ENCODE measurements around the gene DUS3L.
"Not testable (repeated sequence)": the region's sequence is repeated elsewhere in the genome, so short reads cannot be mapped to it uniquely, and the experiment has no call there.

DUS3L gene

GRCh38 chr19:5772416-5772815 is 18.5 kb downstream of the DUS3L start:
- no peak for DNase-seq (ENCODE audit: low read depth, low spot score)

- no peak for DNase-seq (ENCODE audit: low read depth, low spot score)
Observed at GRCh38 chr19:5767949-5768348, 23.0 kb downstream of the DUS3L start.

- DNase-seq (ENCODE audit: low read depth, low spot score): no peak
Observed at GRCh38 chr19:5765220-5765619, 25.7 kb downstream of the DUS3L start.

DNA sequence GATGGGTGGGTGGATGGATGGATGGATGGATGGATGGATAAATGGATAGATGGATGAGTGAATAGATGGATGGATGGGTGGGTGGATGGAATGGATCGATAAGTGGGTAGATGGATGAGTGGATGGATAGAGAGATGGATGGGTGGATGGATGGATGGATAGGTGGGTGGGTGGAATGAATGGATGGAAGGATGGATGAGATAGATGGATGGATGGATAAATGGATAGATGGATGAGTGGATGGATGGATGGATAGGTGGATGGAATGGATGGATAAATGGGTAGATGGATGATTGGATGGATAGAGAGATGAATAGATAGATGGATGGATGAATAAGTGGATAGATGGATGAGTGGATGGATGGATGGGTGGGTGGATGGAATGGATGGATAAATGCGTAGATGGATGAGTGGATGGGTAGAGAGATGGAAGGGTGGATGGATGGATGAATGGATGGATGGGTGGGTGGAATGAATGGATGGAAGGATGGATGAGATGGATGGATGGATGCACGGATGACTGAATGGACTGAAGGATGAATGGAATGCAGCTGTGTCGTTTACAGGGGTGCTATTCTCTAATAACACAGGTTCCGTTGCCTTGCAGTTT is 28.2 kb downstream of the DUS3L start:
- DNase-seq (ENCODE audit: low read depth, low spot score): no peak

- no peak for DNase-seq (ENCODE audit: low read depth, low spot score)
Observed at GRCh38 chr19:5753743-5754142, 37.2 kb downstream of the DUS3L start.

GRCh38 chr19:5751709-5752108 is 39.3 kb downstream of the DUS3L start:
- no peak for DNase-seq (ENCODE audit: low read depth, low spot score)

DNA sequence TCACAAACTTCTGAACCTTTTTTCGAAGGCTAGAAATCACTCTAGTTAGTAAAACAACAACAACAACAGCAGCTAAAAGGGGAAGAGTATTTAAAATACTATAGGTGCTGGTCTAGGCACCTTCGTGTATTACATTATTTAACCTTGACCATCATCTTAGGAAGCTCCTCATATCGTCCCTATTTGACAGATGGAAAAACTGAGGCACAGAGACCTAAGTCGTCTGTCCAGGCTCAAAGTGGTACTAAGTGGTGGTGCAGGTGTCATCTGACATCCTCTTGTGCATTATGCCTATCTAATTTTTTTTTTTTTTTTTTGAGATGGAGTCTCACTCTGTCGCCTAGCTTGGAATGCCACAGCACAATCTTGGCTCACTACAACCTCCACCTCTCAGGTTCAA is 41.5 kb downstream of the DUS3L start:
- no peak for DNase-seq (ENCODE audit: low read depth, low spot score)

DNA sequence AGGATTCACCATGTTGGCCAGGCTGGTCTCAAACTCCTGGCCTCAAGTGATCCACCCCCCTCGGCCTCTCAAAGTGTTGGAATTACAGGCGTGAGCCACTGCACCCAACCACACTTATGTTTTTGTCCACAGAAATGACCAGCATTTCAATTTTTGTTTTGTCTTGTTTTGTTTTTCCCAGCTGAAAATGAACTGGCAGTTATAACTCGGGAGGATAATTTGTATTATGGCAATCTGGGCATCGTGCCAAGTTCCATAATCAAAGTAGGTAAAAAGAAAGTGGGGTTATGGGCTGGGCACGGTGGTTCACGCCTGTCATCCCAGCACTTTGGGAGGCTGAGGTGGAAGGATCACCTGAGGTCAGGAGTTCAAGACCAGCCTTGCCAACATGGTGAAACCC is 42.0 kb downstream of the DUS3L start:
- not testable (repeated sequence) for DNase-seq (ENCODE audit: low read depth, low spot score)

GRCh38 chr19:5744999-5745398 is 46.0 kb downstream of the DUS3L start:
- DNase-seq (ENCODE audit: low read depth, low spot score): not testable (repeated sequence)

DNA sequence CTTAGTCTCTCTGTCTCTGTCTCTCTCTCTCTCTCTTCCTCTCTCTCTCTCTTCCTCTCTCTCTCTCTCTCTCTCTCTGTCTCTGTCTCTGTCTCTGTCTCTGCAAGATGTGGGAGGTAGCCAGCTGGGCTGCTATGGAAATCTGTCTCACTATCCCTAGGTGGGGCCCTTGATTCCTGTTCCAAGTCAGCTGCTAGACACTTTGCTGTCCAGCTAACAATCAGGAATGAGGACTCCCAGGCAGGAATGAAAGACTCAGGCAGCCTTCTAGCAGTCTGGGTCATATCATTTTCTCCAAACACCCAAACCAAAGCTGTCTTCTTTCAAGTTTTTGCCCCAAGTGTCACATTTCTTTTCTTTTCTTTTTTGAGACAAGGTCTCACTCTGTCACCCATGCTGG is 47.3 kb downstream of the DUS3L start:
- no peak for DNase-seq (ENCODE audit: low read depth, low spot score)

DNA sequence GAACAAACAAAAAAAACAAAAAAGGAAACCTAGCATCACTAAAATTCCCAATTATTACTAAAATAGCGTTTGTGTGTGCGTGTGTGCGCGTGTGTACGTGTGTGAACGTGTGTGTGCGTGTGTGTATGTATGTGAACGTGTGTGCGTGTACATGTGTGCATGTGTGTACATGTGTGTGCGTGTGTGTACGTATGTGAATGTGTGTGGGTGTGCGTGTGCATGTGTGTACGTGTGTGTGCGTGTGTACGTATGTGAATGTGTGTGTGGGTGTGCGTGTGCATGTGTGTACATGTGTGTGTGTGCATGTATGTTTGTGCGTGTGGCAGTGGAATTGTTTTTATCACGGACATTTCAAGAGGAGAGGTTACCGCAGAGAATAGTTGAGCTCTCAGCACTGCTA is 48.9 kb downstream of the DUS3L start:
- no peak for DNase-seq (ENCODE audit: low read depth, low spot score)

DNA sequence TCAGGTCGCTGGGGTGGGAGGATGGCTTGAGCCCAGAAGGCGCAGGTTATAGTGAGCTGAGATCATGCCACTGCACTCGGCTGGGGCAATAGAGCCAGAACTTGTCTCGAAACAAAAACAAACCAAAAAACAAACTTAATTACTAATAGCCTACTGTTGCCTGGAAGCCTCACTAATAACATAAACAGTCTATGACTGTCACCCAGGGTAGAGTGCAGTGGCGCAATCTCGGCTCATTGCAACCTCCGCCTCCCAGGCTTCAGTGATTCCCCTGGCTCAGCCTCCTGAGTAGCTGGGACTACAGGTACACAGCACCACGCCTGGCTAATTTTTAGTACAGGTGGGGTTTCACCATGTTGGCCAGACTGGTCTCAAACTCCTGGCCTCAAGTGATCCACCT is 52.5 kb downstream of the DUS3L start:
- no peak for DNase-seq (ENCODE audit: low read depth, low spot score)
